ENCODE results near the gene ZNF513.
A peak's percentile ranks its signal among the peaks of the same experiment; 100 is the strongest.

The ZNF513 gene

GRCh38 chr2:27379836-27380625 is 503 bp downstream of the ZNF513 start:
- no peak for DNase-seq

DNA sequence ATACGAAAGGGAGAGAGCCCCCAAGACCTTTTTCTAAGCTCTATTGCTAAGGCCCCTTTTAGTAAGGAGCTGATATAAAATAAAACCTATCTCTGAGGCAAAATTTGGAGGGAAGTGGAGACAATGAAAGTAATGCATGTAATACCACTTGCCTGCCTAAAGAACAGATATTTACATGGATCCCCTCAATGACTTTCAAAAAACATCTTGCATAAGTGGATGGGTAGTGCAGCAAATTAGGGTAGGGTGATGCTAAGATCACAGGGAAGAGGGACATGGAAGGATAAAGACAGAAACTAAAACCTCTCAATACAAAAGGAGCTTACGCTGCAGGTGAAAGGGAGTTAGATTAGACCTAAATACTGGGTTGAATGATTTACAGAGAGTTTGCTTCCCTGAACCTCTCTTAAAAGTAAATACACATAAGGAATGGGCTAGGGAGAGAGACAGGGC is 1.1 kb downstream of the ZNF513 start:
- DNase-seq, result no peak

DNA sequence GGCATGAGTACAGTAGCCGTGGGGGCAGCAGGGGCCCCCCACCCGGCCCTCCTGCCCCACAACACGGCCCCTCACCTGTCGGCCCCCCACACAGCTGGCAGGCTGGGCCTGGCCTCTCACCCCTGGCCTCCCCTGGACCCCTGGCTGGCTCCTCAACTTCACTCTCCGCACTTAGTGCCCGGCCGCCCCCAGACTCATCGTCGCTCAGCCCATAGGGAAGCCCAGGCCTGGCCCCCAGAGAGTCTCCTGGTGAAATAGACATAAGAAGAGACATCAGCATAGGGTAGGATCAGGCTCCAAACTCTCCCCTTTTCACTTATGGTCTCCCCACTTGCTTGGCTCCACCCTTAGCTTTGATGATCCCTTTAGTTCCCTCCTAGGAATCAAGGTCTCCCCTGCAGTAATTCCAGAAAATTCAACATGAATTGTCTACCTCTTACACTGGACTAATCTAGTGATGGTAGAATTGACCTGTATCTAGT is 1.7 kb downstream of the ZNF513 start:
- DNase-seq, result no peak

- no peak for DNase-seq
These were observed 2.3 kb downstream of the ZNF513 start for GRCh38 chr2:27378096-27378808.

GRCh38 chr2:27377618-27378095 is 2.9 kb downstream of the ZNF513 start:
- DNase-seq, result no peak

- DNase-seq, result no peak
These were observed 3.5 kb downstream of the ZNF513 start for GRCh38 chr2:27376866-27377617.

- DNase-seq, result no peak
These were observed 4.2 kb downstream of the ZNF513 start for GRCh38 chr2:27376151-27376865.

DNA sequence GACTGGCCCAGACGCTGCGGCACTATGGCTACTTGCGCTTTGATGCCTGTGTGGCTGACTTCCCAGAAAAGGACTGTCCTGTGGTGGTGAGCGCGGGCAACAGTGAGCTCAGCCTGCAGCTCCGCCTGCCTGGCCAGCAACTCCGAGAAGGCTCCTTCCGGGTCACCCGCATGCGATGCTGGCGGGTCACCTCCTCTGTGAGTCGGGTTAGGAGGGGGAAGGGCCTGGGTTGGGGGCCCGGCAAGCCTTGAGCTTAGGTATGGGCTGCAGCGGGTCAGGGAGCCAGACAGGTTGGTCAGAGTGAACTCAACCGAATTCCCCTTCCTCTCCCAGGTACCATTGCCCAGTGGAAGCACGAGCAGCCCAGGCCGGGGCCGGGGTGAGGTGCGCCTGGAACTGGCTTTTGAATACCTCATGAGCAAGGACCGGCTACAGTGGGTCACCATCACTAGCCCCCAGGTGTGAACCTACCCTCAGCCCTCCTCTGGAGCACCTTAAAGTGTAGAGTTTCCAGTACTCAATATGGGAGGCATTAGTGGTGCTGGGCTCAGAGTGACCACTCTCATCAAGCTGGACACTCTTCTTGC is 4.9 kb downstream of the ZNF513 start:
- no peak for DNase-seq

GRCh38 chr2:27373567-27373966 is 7.0 kb downstream of the ZNF513 start:
- DNase-seq, result no peak

DNA sequence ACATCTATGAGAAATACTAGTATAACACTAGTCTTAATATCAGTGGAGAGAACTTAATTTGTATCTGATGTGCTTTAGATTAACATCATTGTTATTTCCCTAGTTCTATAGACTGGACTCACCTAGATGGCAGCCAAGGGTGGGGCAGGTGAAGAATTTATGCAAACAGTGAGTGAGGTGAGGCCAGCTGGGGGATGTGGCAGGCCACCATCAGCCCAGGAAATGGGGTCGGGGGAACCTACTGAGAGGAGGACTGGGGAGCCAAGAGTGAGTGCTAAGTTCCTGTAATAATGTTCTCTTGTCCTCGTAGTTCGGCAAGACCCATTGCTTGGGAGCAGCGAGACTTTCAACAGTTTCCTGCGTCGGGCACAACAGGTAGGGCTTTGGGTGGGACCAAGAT is 7.6 kb downstream of the ZNF513 start:
- no peak for DNase-seq

DNA sequence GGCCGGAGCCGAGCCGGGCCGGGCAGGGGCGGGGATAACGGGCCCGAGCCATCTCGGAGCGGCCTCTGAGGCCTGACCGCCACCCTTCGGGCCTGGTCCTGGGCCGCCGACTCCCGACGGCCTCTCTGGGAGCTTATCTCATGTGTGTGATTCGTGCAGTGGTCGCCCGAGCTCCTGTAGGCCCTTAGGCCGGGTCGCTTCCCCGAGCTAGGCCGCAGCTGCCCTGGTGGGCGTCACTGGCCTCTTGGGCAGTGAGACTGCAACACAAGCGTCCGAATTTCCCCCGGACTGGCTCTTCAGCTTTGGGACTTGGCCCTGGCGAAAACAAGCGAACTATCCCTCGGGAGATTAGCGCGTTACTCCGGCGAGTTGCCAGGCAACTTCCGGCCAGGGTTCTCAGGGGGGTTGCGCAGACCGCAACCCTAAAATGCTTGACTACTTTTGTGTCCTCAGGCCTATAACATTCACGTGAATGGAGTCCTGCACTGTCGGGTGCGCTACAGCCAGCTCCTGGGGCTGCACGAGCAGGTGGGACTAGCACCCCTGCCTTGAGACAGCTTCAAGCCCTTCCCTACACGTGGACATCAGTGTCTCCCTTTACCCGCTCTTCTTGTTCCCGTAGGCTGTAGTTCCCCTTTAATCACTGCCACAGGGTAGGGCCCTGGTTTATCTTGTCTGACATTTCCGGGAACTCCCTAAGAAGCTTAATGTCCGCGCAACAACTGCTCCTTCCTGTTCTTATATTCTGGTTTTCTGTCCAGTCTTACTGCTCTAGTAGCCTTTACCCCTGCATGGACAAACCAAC is 9.5 kb downstream of the ZNF513 start:
- no peak for DNase-seq

GRCh38 chr2:27370026-27370815 is 10.3 kb downstream of the ZNF513 start, which contains the start of the genes EIF2B4 and SNX17:
EIF2B4 (minus strand) TSS chr2:27370338; CDS start chr2:27370314, 24 bp downstream.
SNX17 (plus strand) TSS chr2:27370616; CDS start chr2:27370744, 128 bp downstream.
- DNase-seq, result peak; percentile 98

GRCh38 chr2:27369471-27370025 is 11.0 kb downstream of the ZNF513 start:
- peak; percentile 25 for DNase-seq

DNA sequence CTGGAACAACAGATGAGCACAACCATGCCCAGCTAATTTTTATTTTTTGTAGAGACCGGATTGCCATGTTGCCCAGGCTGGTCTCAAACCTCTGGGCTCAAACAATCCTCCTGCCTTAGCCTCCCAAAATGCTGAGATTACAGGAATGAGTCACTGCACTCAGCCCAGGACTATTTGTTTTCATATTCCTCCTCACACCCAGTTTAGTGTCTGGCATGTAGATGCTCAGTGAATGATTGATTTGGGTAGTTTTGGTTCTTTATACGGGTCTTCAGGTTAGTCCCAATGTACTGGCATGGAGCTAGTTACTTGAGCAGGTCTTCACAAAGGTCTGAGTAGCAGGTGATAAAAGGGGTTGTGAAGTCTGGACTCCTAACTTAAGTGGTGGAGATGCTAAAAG is 16.6 kb downstream of the ZNF513 start:
- no peak for DNase-seq

DNA sequence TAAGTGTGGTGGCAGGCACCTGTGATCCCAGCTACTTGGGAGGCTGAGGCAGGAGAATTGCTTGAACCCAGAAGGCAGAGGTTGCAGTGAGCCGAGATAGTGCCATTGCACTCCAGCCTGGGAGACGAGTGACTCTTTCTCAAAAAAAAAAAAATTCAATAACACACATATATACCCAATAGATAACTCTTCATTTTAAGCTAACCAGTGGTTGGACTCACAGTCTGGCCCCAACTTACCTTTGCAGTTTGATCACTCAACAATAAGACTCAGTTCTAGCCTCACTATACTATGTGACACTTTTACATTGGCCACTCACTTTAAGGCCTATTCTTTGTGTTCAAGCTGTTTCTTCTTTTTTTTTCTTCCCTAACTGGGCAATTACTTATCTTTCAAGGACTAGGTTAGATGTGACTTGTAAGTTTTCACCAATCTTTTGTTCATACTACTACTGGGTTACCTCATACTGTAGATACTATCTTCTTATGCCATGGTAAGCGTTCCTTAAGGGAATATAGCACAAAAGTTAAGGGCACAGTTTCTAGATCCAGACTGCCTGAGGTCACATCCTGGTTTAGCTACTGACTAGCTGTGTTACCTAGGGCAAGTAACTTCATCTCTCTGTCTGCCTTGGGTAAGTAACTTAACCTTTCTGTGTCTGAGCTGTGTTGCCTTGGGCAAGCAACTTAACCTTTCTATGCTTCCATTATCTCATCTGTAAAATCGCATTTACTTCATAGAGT is 17.7 kb downstream of the ZNF513 start:
- no peak for DNase-seq

- peak; percentile 97 for DNase-seq
These were observed 24.0 kb downstream of the ZNF513 start, which contains the start of gene GTF3C2 for GRCh38 chr2:27356382-27357181. GTF3C2 (minus strand) TSS chr2:27356764; CDS start chr2:27343554, 13,210 bp downstream.

- DNase-seq, result peak; percentile 18
These were observed 24.5 kb downstream of the ZNF513 start for GRCh38 chr2:27356056-27356381.

GRCh38 chr2:27354597-27354927 is 26.0 kb downstream of the ZNF513 start:
- no peak for DNase-seq

Data from amniotic stem cell (primary cell).